Caco-2 (cell line): ENCODE results near the gene GFAP. TPM values are rescaled to one million over a fixed set of nuclear protein-coding genes. Genes with fewer than 3 reads are reported as not detected.

Experiments
- BruUV-seq: library from RNA; stranded (reverse); fragments of 400-500 nt; replicated peaks from 2 replicates; lab custom pipeline; 2021; lab: Mats Ljungman, UMichigan
- CTCF ChIA-PET: fragments of 300-600 bp; sonication (Branson Sonifier 250); formaldehyde crosslinking; loops from one replicate; lab custom pipeline; 2022; ENCODE audit warnings: antibody characterized with exemption; lab: Charles Lee
- POLR2A ChIA-PET: fragments of 300-600 bp; sonication (Branson Sonifier 250); formaldehyde crosslinking; loops from one replicate; lab custom pipeline; 2022; ENCODE audit warnings: antibody characterized with exemption; lab: Charles Lee
- DNase-seq, 2 experiments: peaks; one replicate each; pipeline versions ENCODE4 v3.0.0 to v3.0.0-alpha.2; 2020 to 2022
- H3K27me3 ChIP-seq: replicated peaks from 2 replicates; pipeline ENCODE4 v1.6.0; 2011; ENCODE audit warnings: low read length; ENCODE audit not compliant: control insufficient read depth, insufficient read depth
- H3K36me3 ChIP-seq: 2 replicates; pipeline ENCODE4 v1.5.1; 2011; ENCODE audit warnings: low read length; ENCODE audit not compliant: control insufficient read depth, insufficient read depth
- H3K4me1 ChIP-seq: fragments of 250-450 bp; sonication (Bioruptor Pico); 2 replicates; pipeline ENCODE4 v1.5.1; 2020; ENCODE audit warnings: mild to moderate bottlenecking
- H3K4me3 ChIP-seq: 2 replicates; pipeline ENCODE4 v1.5.1; 2011; ENCODE audit warnings: low read depth, mild to moderate bottlenecking, control low read depth, low read length
- H3K9me3 ChIP-seq: fragments of 250-450 bp; sonication (Bioruptor Pico); 2 replicates; pipeline ENCODE4 v1.5.1; 2020; ENCODE audit warnings: mild to moderate bottlenecking, moderate library complexity
- H3K27ac Mint-ChIP-seq: one replicate; pipeline ENCODE4 v1.8.0; 2022; ENCODE audit warnings: mixed read lengths; ENCODE audit not compliant: unreplicated experiment
- H3K27me3 Mint-ChIP-seq: one replicate; pipeline ENCODE4 v1.8.0; 2022; ENCODE audit warnings: mixed read lengths; ENCODE audit not compliant: insufficient read depth, unreplicated experiment
- H3K36me3 Mint-ChIP-seq: one replicate; pipeline ENCODE4 v1.8.0; 2022; ENCODE audit warnings: mild to moderate bottlenecking, mixed read lengths; ENCODE audit not compliant: insufficient read depth, unreplicated experiment
- H3K4me1 Mint-ChIP-seq: one replicate; pipeline ENCODE4 v1.8.0; 2022; ENCODE audit warnings: low read depth, mixed read lengths; ENCODE audit not compliant: unreplicated experiment
- H3K4me3 Mint-ChIP-seq: one replicate; pipeline ENCODE4 v1.8.0; 2022; ENCODE audit warnings: mild to moderate bottlenecking, moderate library complexity, mixed read lengths; ENCODE audit not compliant: unreplicated experiment
- H3K9me3 Mint-ChIP-seq: one replicate; pipeline ENCODE4 v1.8.0; 2022; ENCODE audit warnings: mixed read lengths; ENCODE audit not compliant: unreplicated experiment
- intact Hi-C: fragments of 100-400 bp; cut with micrococcal nuclease; formaldehyde crosslinking; loops from one replicate; pipeline ENCODE4 v1.10.0; 2022; ENCODE audit not compliant: unreplicated experiment
- total RNA-seq: library from RNA; stranded (reverse); gene quantifications from 2 replicates; pipeline ENCODE4 v1.2.3, GENCODE V29; 2022
- TF ChIP-seq, protein P1 (sequence below), 2 experiments: fragments of 200-600 bp in 1 of 2; IDR thresholded peaks; 1 replicate in 1 of 2; 2 replicates in 1 of 2; pipeline versions ENCODE4 v1.5.1 to v1.8.0; 2011 to 2022; ENCODE audit warnings: antibody characterized with exemption in 1 of 2, control low read depth in 1 of 2, inconsistent platforms in 1 of 2, low read depth in 1 of 2, low read length in 1 of 2, mild to moderate bottlenecking in 1 of 2, moderate library complexity in 1 of 2; ENCODE audit not compliant: insufficient read depth in 1 of 2, severe bottlenecking in 1 of 2, unreplicated experiment in 1 of 2

GFAP gene
- total RNA-seq, 1 experiment from 2014 or later, result not detected

DNA sequence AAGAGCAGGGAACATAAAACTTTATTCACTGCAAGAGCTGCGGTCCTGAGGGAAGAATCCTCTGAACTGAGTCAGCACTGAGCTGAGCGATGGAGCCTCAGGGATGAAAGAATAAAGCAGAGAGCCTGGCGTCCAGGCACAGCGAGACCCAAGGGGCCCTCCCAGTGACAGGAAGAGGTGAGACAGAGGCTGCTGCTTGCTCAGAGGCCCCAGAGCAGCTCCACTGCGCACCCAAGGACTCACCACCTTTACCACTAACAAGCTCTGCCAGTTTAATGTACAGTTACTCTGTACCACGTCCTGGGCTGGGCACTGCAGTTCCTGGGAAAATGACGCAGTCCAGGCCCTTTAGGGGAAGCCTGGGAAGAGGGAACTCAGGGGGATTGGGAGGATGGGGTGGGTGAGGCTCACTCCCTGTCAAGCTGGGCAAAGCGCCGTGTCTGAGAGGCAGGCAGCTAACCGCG, 5.6 kb downstream of the GFAP start:
- BruUV-seq, result no TSS peak
- intact Hi-C loops, result no loop called here
- Mint-ChIP-seq H3K27me3 (peaks cover 6% of the 10 kb centered on the region), H3K9me3 (no peaks in the 10 kb centered on the region), H3K4me1 (peaks cover 24% of the 10 kb centered on the region), H3K36me3 (no peaks in the 10 kb centered on the region), H3K27ac (no peak overlapping the region), H3K4me3 (no peak overlapping the region)
- H3K4me1 ChIP-seq, result peaks cover 8% of the 10 kb centered on the region
- no peak overlapping the region for H3K4me3 ChIP-seq
- no peaks in the 10 kb centered on the region for H3K27me3 ChIP-seq
- CTCF ChIA-PET, result interaction anchor here (0.5 to 2.2 kb wide), 3 partner anchors 11 to 137 kb away, joined by 3 to 12 read pairs (median 4); no protein-coding TSS in a partner anchor
- no peaks in the 10 kb centered on the region for H3K36me3 ChIP-seq
- H3K9me3 ChIP-seq, result no peaks in the 10 kb centered on the region
- POLR2A ChIA-PET, result interaction anchor here (1.0 kb wide), 1 partner anchor 261 kb away, joined by 3 read pairs; no protein-coding TSS in a partner anchor
- TF ChIP-seq, protein P1, sequence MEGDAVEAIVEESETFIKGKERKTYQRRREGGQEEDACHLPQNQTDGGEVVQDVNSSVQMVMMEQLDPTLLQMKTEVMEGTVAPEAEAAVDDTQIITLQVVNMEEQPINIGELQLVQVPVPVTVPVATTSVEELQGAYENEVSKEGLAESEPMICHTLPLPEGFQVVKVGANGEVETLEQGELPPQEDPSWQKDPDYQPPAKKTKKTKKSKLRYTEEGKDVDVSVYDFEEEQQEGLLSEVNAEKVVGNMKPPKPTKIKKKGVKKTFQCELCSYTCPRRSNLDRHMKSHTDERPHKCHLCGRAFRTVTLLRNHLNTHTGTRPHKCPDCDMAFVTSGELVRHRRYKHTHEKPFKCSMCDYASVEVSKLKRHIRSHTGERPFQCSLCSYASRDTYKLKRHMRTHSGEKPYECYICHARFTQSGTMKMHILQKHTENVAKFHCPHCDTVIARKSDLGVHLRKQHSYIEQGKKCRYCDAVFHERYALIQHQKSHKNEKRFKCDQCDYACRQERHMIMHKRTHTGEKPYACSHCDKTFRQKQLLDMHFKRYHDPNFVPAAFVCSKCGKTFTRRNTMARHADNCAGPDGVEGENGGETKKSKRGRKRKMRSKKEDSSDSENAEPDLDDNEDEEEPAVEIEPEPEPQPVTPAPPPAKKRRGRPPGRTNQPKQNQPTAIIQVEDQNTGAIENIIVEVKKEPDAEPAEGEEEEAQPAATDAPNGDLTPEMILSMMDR (IDR thresholded peaks at IDR 0.05; ENCODE audit: insufficient read depth in 1 of 2, low read depth in 1 of 2, low read length in 1 of 2, severe bottlenecking in 1 of 2, unreplicated experiment in 1 of 2), result no peak
- DNase-seq, result no peak

DNA sequence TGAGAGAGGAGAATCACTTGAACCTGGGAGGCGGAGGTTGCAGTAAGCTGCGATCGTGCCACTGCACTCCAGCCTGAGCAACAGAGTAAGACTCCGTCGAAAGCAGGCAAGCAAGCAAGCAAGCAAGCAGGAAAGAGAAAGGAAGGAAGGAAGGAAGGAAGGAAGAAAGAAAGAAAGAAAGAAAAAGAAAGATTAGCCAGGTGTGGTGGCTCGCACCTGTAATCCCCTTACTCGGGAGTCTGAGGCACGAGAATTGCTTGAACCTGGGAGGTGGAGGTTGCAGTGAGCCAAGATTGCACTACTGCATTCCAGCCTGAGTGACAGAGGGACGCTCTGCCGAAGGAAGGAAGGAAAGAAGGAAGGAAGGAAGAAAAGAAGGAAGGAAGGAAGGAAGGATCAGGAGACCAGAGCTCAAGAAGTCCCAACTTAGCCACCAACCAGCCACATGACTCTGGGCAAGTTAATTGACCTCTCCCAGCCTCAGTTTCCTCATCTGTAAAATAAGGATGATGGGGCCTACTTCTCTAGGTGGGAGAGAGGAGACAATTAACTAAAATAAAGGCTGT, 6.5 kb downstream of the GFAP start:
- TF ChIP-seq, protein P1 (IDR thresholded peaks at IDR 0.05; ENCODE audit: insufficient read depth in 1 of 2, low read depth in 1 of 2, low read length in 1 of 2, severe bottlenecking in 1 of 2, unreplicated experiment in 1 of 2), result no peak
- Histone ChIP-seq H3K4me1 (peaks cover 8% of the 10 kb centered on the region), H3K9me3 (no peaks in the 10 kb centered on the region), H3K27me3 (no peaks in the 10 kb centered on the region), H3K4me3 (no peak overlapping the region), H3K36me3 (no peaks in the 10 kb centered on the region)
- DNase-seq, result no peak
- peaks cover 6% of the 10 kb centered on the region for H3K27me3 Mint-ChIP-seq
- peaks cover 24% of the 10 kb centered on the region for H3K4me1 Mint-ChIP-seq
- CTCF ChIA-PET, result interaction anchor here (1.2 kb wide), 1 partner anchor 11 kb away, joined by 4 read pairs; no protein-coding TSS in a partner anchor
- POLR2A ChIA-PET, result interaction anchor here (0.6 to 1.0 kb wide), 2 partner anchors 262 to 431 kb away, joined by 3 to 4 read pairs; no protein-coding TSS in a partner anchor
- H3K36me3 Mint-ChIP-seq, result no peaks in the 10 kb centered on the region
- BruUV-seq, result no TSS peak
- no peak overlapping the region for H3K27ac Mint-ChIP-seq
- no peak overlapping the region for H3K4me3 Mint-ChIP-seq
- intact Hi-C loops, result no loop called here
- H3K9me3 Mint-ChIP-seq, result no peaks in the 10 kb centered on the region

DNA sequence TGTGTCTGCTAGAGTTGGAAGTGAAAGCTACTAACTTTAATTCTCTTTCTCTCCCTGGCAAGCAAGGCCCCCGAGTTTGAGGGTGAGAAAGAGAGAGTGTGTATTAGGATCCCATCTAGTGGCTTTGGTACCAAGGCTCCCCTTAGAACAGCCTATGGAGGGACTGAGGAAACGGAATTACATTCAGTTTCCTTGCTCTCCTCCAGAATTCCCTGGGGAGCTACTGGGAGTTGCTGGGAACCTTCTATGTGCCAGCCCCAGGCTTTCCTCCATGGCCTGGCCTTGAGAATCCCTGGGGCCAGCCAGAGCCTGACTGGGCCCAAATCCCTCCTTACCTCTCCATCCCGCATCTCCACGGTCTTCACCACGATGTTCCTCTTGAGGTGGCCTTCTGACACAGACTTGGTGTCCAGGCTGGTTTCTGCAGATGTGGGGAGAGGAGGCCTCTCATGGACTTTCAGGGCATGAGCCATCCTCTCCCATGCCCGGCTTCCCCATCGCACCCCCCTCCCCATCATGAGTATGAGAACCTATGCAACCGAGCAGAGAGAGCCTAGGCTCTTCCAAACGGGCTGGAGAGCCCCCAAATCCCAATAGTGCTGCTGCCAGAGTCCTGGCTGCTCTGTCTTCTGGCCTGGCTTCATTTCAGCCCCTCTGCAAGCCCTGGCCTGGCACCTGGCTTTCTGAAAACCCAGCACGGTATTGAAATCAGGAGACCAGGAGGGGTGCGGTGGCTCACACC, 7.4 kb downstream of the GFAP start:
- Histone ChIP-seq H3K27me3 (no peaks in the 10 kb centered on the region), H3K4me1 (peaks cover 8% of the 10 kb centered on the region), H3K4me3 (no peak overlapping the region), H3K9me3 (no peaks in the 10 kb centered on the region), H3K36me3 (no peaks in the 10 kb centered on the region)
- no peak for DNase-seq
- BruUV-seq, result no TSS peak
- Mint-ChIP-seq H3K27ac (no peak overlapping the region), H3K9me3 (no peaks in the 10 kb centered on the region), H3K4me1 (peaks cover 18% of the 10 kb centered on the region), H3K4me3 (no peak overlapping the region), H3K36me3 (no peaks in the 10 kb centered on the region), H3K27me3 (peaks cover 3% of the 10 kb centered on the region)
- TF ChIP-seq, protein P1 (IDR thresholded peaks at IDR 0.05; ENCODE audit: insufficient read depth in 1 of 2, low read depth in 1 of 2, low read length in 1 of 2, severe bottlenecking in 1 of 2, unreplicated experiment in 1 of 2), result no peak
- intact Hi-C loops, result no loop called here
- CTCF ChIA-PET, result no interaction called here
- POLR2A ChIA-PET, result no interaction called here
